DMS153 (cell line): ENCODE data around the gene HSP90AB1.

Experiments
- DNase-seq: peaks from one replicate; lab custom pipeline; 2025; lab: John Stamatoyannopoulos, UW

Gene HSP90AB1

DNA sequence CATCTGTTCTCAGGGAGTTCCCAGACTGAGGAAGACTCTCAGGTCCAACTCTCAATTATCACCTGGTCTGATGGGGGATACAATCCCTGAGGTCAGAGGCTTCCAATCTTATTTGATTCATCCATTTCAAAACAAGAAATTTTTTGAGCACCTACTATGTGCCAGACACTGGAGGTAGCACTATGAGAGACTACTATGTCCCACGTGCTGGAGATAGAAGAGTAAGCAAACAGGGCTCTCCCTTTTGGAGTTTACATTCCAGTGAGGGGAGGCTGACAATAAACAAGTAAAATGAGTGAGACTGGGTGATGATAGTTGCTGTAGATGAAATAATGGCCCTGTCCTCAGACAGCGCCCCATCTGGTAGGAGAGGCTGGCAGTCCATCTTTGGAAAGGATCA is 39.8 kb downstream of the HSP90AB1 start:
- no peak for DNase-seq

DNA sequence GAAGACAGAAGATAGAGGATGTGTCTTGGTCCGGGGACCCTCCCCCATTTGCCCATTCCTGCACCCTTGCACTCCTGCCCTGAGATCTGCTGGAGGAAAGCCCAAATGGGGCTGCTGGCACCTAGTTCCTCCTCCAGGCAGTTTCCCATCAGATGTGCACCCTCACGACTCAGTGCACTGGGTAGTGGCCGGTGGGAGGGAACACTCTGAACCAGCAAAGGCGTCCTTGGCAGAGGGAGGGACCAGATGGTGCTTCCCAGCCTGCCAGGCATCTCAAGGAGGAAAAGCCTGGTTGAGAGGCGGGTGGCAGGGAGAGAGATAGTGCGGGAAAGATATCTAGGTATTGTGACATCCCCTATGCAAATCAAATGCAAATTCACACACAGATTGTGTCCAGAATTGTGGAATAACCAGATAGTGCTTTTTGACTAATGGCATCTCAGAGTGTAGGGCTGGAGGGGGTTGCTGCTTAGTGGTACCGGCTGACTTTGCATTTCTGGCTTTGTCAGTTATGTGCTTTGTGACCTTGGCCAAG is 42.9 kb downstream of the HSP90AB1 start:
- DNase-seq, result no peak

DNA sequence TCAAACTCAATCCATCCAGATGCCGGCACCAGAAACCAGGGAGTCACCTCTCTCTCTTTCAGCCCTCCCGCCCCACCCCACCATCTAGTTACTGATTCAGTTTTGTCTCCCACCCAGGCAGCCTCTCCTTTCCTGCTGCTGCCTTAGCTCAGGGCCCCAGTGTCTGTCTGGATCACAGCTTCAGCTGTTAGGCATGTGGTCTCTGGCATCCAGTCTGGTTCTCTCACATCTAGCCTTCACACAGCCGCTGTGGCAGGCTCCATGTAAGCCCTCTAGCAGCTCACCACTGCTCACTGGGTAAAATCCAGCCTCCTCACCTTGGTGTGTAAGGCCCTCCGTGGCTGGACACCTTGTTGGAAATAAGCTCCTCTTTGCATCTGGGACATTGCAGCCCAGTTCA is 44.9 kb downstream of the HSP90AB1 start:
- no peak for DNase-seq

DNA sequence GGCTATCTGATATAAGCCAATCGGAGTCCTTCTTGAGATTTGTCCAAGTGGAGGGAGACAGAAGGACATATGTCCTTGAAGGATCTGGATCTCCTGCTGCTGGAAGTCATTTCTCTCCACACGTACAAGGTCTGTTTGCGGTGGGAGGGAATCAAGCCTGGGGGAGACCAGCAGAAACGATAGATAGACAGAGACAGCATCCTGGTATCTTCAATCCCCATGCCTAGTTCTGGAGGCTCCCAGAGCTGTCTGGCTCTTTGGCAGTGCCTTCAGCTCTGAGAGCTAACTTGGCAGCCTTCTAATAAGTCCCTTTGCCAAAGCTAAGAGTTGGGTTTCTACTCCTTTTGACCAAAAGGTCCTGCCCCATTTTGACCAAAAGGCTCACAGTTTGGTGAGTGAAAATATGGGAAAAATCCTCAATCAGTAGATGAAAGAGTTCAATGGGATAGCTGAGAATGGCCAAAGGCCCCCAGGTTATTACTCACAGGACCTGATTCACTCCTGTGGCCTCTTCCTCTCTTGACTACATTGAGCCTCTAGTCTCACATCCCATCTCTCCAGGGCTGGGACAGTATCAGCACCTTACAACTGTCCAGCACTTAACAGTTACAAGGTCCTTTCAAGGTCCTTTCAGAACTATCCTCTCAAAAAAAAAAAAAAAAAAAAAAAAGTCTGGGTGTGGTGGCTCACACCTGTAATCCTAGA is 45.9 kb downstream of the HSP90AB1 start:
- no peak for DNase-seq

DNA sequence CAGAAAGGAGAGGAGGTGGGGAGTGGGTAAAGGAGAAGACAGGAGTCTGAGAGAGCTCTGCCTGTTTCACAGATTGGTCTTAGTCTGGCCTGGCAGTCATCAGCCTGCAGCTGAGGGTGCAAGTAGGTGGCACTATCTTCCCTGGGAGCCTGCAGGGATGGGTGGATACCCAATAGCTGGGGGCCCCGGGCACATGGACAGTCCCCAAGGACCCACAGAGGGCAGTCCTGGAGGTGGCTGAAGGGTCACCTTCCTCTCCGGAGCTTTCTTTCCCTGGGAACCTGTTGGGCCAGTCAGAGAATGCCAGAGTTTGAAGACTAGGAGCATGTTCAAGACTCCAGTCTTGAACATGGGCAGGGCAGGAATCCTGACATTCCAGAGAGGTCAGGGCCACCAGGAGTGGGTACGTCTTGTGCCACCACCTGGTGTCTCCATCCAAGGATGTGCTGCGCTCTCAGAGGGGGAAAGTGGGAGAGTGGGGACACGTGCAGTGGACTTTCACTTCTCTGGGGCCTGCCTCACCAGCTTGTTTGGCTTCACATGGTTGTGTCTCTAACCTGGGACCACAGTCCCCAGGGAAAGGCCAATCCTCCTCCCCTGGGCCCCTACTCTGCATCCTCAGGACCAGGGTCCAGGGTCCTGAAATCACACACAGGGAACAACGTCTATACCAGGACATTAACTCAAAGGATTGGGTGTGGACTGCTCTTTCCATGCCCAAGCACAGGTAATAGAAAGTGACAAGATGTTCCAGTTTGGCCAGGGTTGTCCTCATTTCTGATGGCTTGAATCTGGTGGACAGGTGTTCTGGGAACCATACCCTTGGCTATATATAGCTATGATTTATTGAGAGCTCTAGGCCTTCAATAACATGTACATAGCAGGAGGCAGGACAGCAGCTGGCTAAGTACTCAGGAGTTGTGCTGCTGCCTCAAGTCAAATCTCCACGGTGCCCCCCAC is 48.2 kb downstream of the HSP90AB1 start:
- no peak for DNase-seq

DNA sequence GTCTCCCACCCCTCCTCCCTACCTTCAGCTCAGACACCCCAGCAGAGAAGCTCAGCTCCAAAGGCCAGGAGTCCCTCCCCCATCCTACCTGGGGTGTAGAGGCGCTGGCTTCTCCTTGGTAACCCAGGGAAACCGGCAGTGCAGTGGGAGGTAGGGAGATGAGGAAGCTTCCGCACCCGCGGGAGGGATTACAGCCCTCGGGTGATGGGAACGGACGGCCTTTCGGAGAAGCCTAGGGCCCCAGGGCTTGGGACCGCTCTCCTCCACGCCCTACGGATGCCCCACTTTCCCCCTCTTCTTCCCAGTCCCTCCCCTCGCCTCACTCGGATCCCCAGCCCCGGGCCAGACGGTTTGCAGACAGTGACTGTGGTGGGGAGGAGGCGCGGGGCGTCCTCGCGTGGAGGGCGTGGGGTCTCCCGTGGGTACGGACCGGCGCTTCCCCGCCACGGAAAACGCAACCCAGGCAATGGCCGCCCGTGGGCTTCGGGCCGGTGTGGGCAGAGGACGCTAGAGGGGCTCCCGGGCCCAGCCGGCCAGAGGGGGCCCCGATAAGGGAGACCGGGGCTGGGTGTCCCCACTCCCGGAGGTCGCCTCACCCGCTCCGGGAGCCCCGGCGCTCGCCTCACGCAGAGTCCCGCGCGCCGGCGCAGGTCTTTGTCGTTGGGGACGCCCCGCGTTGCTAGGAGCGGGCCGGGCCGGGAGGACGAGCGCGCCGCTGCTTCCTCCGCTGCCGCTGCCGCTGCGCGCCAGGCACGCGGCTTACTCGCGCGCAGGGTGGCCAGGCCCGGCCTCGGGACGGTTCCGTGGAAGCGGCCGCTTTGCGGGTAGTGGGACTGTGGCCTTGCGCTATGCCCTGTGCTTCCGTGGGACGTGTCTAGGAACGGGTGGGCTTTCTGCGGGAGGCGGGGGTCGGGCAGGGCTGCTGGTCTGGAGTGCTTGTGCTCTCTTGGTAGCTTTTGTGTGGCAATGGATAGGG is 50.5 kb downstream of the HSP90AB1 start:
- DNase-seq, result peak; percentile 16

DNA sequence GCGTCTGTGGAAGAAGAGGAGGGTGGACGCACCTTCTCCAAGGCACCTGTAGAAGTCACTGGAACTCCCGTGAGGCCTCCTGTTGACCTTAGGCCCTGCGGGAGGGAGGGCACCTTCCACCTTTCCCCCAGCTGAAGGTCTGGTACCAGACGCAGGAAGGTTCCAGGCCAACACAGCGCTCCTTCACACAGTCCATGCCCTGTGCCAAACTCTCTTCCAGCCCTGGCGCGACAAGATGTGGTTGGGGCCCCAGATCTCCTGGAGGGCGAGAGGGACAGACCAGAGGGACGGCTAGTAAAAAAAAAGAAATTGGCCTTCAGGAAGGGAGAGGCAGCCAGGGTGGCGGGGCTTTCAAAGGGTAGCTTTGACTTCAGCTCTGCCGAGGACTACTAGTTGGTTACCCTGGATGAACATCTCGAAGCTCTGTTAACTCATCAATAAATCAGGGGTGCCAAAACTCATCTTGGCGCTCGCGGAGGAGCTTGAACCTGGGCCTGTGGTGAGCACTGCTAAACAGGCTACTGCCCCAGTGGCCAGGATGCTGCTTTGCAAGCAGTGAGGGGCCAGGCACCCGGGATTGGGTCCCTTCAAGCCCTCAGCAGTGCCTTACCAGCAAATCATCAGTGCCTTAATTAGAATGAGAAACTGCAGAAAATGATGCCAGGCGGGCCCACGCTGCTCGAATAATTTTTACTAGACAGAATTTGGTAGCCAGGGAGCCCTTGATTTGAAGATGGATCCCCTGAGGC is 51.3 kb downstream of the HSP90AB1 start:
- no peak for DNase-seq

DNA sequence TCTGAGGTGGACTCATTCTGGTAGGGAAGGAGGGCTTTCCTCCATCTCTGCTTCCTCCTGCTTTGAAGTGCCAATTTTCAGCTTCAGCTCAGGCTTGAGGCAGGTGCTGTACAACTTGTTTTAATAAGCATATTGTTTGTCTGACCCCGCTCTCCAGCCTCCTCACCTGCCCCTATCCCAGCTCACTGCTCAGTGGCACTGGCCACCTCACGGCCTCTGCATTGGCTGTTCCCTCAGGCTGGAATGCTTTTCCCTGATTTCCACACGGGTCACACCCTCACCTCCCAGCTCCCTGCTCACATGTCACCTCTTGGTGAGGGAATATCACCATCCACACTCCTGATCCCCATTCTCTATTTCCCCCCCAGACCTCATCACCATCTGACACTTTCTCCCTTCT is 52.0 kb downstream of the HSP90AB1 start:
- DNase-seq, result no peak

DNA sequence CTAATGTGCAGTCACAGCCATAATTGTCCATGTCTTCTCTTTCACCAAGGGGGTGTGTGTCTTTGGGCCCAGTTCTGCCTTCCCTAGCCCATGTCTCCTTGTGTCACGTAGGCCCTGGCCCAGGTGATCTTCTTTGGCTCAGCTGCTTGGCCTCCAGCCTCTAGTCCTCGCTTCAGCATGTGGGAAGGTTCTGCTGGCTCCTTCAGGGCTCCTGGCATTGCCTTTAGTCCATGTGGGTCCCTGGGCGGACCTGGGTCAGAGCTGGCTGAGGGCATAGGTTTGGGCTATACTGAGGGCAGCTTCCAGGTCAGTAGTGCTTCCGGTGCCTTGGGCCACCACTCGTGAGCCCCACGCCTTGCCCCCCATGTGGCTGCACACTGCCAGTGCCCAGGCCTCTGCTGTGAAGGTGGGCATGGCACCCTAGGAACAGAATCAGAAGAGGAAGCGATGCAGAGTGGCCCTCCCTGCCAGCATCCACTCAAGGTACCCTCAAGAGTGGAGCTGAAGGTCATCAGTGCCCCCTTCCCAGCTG is 53.5 kb downstream of the HSP90AB1 start:
- no peak for DNase-seq

DNA sequence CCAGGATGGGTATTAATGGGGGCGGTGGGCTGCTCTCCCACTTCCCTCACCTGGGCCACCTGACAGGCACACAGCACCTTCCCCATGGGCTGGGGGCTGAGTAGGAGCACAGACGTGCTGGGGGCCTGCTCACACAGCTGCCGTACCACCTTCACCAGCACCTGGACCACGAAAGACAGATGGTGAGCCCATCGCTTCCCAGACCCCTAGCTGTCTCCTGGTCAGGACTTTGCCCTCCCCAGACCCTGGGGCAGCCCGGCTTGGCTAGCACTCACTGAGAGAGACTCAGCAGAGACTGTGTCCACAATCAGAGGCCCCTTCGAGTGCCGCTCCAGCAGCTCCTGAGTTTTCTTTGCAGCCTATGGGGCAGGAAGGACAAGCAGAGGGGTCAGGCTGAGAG is 54.2 kb downstream of the HSP90AB1 start:
- DNase-seq, result no peak

DNA sequence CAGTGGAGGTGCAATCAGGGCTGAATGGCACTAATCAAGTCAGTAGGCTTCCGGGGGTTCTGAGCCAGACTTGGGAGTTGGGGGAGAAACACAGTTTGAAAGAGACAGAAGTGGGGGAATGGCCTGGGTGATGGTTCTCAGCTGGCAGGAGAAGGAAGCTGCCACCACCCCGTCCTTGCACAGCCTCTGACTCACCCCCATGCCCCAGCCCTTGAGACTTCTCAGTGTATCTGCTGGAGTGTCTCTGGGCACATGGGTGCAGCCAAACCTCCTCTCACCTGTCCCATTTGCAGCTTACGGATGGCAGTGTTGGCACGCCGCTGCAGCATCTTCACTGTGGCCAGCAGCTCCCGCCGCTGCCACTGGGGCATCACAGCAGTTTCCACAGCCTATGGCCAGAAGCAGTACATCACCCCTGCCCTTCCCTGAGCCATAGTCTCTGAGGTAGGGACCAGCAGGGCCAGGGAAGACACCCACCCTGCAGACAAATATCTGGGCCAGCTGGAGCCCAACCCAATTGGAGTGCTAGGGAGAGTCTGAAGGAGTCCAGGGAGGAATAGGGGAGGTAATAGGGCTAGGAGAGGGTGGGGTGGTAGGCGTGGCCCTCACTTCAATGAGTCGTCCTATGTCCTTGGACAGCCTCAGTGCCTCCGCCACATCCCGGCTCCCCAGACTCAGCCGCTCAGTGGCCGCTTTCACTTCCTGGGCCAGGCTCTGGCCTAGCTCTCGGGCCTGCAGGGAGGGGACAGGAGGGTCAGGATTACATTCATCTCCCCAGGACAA is 55.1 kb downstream of the HSP90AB1 start:
- DNase-seq, result no peak

DNA sequence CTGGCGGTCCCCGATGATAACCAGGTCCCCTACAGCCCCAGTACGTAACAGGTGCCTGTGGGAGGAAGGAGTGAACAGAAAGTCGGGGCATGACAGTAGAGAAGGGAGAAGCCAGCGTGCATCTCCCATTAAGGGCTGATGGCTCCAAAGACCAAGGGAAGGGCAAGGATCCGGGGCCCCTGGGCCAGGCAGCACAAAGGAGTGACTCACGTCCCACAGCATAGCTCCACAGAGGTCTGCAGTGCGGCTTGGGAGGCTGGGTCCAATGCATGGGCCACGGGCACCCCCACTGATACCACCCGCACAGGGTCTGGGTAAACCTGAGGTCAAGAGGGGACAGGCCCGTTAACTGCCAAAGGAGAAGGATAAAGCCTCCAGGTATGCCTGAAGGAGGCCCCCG is 56.0 kb downstream of the HSP90AB1 start:
- DNase-seq, result no peak
